ENCODE measurements around the gene ABCF3. TPM values are rescaled to one million over a fixed set of nuclear protein-coding genes. Genes with fewer than 3 reads are reported as not detected.
A peak's percentile ranks its signal among the peaks of the same experiment; 100 is the strongest.

Gene ABCF3
- total and polyA plus RNA-seq, 2 donors from 2014 or later = 49.1 to 69.0 TPM

- DNase-seq (peak in 2 of 5 donors; percentile 37 to 72), FAIRE-seq (no peak)
- Histone ChIP-seq H3K9me3 (ENCODE audit: control insufficient read depth in 2 of 3, insufficient read depth in 1 of 3, low read length in 3 of 3) (no peaks in the 10 kb centered on the region), H3K4me3 (ENCODE audit: low read length in 3 of 3) (no peak overlapping the region), H3K4me1 (ENCODE audit: control insufficient read depth in 2 of 3, insufficient read depth in 2 of 3, low read depth in 1 of 3, low read length in 3 of 3) (peaks cover 0 to 14% (median 0%) of the 10 kb centered on the region in 3 donors), H3K9ac (ENCODE audit: low read length in 3 of 3) (no peak overlapping the region), H3K27ac (ENCODE audit: low read depth in 2 of 2, low read length in 2 of 2) (no peak overlapping the region), H3K27me3 (ENCODE audit: control insufficient read depth, insufficient read depth, low read length) (peaks cover 21% of the 10 kb centered on the region), H3K36me3 (ENCODE audit: control insufficient read depth in 2 of 3, insufficient read depth in 3 of 3, low read length in 3 of 3) (no peaks in the 10 kb centered on the region)
- TF ChIP-seq, protein P1, sequence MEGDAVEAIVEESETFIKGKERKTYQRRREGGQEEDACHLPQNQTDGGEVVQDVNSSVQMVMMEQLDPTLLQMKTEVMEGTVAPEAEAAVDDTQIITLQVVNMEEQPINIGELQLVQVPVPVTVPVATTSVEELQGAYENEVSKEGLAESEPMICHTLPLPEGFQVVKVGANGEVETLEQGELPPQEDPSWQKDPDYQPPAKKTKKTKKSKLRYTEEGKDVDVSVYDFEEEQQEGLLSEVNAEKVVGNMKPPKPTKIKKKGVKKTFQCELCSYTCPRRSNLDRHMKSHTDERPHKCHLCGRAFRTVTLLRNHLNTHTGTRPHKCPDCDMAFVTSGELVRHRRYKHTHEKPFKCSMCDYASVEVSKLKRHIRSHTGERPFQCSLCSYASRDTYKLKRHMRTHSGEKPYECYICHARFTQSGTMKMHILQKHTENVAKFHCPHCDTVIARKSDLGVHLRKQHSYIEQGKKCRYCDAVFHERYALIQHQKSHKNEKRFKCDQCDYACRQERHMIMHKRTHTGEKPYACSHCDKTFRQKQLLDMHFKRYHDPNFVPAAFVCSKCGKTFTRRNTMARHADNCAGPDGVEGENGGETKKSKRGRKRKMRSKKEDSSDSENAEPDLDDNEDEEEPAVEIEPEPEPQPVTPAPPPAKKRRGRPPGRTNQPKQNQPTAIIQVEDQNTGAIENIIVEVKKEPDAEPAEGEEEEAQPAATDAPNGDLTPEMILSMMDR (IDR thresholded peaks at IDR 0.05; ENCODE audit: borderline replicate concordance, extremely low read depth, insufficient read depth) = no peak
- intact Hi-C loops (cut with DNase I) = no loop called here
Measured at GRCh38 chr3:184230603-184231528, 44.9 kb downstream of the ABCF3 start.

DNA sequence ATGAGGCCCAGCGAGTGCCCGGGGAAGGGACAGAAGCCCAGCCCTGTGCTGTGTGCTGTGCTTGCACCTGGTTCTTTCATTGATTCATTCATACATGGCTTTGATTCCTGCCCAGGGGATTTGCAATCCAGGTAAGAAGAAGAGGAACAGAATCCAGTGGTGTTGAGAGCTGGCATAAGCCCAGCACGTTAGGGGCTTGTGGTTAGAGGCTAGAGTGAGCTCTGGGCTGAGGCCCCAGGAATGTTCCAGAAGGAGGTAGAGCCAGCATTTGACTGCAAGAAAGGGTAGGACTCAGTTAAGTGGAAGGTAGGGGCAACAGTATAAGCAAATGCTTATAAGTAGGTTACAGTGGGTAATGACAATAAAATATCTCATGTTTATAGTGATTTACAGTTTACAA, 45.7 kb downstream of the ABCF3 start:
- intact Hi-C loops (cut with DNase I) = no loop called here
- TF ChIP-seq, protein P1 (IDR thresholded peaks at IDR 0.05; ENCODE audit: borderline replicate concordance, extremely low read depth, insufficient read depth) = no peak
- peaks cover 21% of the 10 kb centered on the region for H3K27me3 ChIP-seq (ENCODE audit: control insufficient read depth, insufficient read depth, low read length)
- no peak for DNase-seq
- FAIRE-seq = no peak
- no peaks in the 10 kb centered on the region for H3K36me3 ChIP-seq (ENCODE audit: control insufficient read depth in 2 of 3, insufficient read depth in 3 of 3, low read length in 3 of 3)
- H3K9me3 ChIP-seq (ENCODE audit: control insufficient read depth in 2 of 3, insufficient read depth in 1 of 3, low read length in 3 of 3) = no peaks in the 10 kb centered on the region
- no peak overlapping the region for H3K9ac ChIP-seq (ENCODE audit: low read length in 3 of 3)
- H3K4me3 ChIP-seq (ENCODE audit: low read length in 3 of 3) = no peak overlapping the region
- peaks cover 0 to 14% (median 0%) of the 10 kb centered on the region in 3 donors for H3K4me1 ChIP-seq (ENCODE audit: control insufficient read depth in 2 of 3, insufficient read depth in 2 of 3, low read depth in 1 of 3, low read length in 3 of 3)
- no peak overlapping the region for H3K27ac ChIP-seq (ENCODE audit: low read depth in 2 of 2, low read length in 2 of 2)

- H3K9me3 ChIP-seq (ENCODE audit: control insufficient read depth in 2 of 3, insufficient read depth in 1 of 3, low read length in 3 of 3) = no peaks in the 10 kb centered on the region
- H3K36me3 ChIP-seq (ENCODE audit: control insufficient read depth in 2 of 3, insufficient read depth in 3 of 3, low read length in 3 of 3) = no peaks in the 10 kb centered on the region
- peaks cover 16% of the 10 kb centered on the region for H3K27me3 ChIP-seq (ENCODE audit: control insufficient read depth, insufficient read depth, low read length)
- FAIRE-seq (no peak), DNase-seq (no peak)
- TF ChIP-seq, protein P1 (IDR thresholded peaks at IDR 0.05; ENCODE audit: borderline replicate concordance, extremely low read depth, insufficient read depth) = no peak
- H3K9ac ChIP-seq (ENCODE audit: low read length in 3 of 3) = no peak overlapping the region
- intact Hi-C loops (cut with DNase I) = no loop called here
- H3K27ac ChIP-seq (ENCODE audit: low read depth in 2 of 2, low read length in 2 of 2) = no peak overlapping the region
- no peak overlapping the region for H3K4me3 ChIP-seq (ENCODE audit: low read length in 3 of 3)
- peaks cover 0 to 14% (median 0%) of the 10 kb centered on the region in 3 donors for H3K4me1 ChIP-seq (ENCODE audit: control insufficient read depth in 2 of 3, insufficient read depth in 2 of 3, low read depth in 1 of 3, low read length in 3 of 3)
Measured at GRCh38 chr3:184233127-184233843, 47.3 kb downstream of the ABCF3 start.
